Measurements from ENCODE around the gene ZNF254. TPM values are rescaled to one million over a fixed set of nuclear protein-coding genes. Genes with fewer than 3 reads are reported as not detected.
"Not testable (repeated sequence)": the region's sequence is repeated elsewhere in the genome, so short reads cannot be mapped to it uniquely, and the experiment has no call there.

Gene ZNF254
- 10 to 100 TPM in 3 of 4 donors, 1 to 10 TPM in 1; 9.9 to 23.3 (median 14.2) TPM for total RNA-seq

DNA sequence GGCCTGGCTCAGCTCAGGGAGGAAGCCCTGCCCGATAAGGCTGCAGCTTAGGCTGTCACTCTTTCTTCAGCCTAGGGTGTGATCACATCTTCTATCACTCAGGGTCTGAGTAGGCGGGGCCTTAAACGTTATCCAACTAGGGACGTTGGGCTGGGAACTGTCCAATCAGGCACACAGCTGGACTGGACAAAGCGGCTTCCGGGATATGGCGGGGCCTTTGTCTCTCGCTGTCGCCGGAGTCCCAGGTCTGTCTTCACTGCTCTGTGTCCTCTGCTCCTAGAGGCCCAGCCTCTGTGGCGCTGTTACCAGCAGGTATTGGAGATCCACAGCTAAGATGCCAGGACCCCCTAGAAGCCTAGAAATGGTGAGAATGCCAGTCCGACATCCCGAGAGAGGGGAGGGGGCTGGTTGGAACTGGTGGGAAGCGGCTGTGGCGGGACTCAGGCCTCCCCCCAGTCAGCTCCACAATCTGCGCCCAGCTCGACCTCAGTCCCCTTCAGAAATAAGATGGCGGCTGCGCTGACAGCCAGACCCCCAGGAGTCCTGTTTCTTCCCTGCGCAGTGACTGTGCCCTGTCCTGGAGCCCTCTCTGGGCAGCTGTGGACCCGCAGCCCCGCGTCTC, at the start of gene ZNF254:
TSS of gene ZNF254 (plus strand) at position 214 of the 622 bp plus-strand sequence. CDS start at position 335, 121 bp downstream.
- no peaks in the 10 kb centered on the region for H3K27me3 ChIP-seq
- peak within 1 kb of the TSS; percentile 89 for H3K27ac ChIP-seq
- WGBS: 3% methylated on average over 22 of the region's 23 CpGs
- H3K9me3 ChIP-seq: no peaks in the 10 kb centered on the region
- peak within 1 kb of the TSS; percentile 82 for H3K4me3 ChIP-seq
- peaks cover 14% of the 10 kb centered on the region for H3K4me1 ChIP-seq
- TF ChIP-seq POLR2AphosphoS5 (IDR thresholded peaks at IDR 0.05) (peak in 2 of 3 donors; percentile 54 to 71), POLR2A (IDR thresholded peaks at IDR 0.05) (peak; percentile 42 to 82), EP300 (IDR thresholded peaks at IDR 0.05) (no peak)
- TF ChIP-seq, protein P1, sequence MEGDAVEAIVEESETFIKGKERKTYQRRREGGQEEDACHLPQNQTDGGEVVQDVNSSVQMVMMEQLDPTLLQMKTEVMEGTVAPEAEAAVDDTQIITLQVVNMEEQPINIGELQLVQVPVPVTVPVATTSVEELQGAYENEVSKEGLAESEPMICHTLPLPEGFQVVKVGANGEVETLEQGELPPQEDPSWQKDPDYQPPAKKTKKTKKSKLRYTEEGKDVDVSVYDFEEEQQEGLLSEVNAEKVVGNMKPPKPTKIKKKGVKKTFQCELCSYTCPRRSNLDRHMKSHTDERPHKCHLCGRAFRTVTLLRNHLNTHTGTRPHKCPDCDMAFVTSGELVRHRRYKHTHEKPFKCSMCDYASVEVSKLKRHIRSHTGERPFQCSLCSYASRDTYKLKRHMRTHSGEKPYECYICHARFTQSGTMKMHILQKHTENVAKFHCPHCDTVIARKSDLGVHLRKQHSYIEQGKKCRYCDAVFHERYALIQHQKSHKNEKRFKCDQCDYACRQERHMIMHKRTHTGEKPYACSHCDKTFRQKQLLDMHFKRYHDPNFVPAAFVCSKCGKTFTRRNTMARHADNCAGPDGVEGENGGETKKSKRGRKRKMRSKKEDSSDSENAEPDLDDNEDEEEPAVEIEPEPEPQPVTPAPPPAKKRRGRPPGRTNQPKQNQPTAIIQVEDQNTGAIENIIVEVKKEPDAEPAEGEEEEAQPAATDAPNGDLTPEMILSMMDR (IDR thresholded peaks at IDR 0.05): no peak
- peak; percentile 95 for DNase-seq (ENCODE audit: low spot score in 2 of 2)
- H3K36me3 ChIP-seq: no peaks in the 10 kb centered on the region

DNA sequence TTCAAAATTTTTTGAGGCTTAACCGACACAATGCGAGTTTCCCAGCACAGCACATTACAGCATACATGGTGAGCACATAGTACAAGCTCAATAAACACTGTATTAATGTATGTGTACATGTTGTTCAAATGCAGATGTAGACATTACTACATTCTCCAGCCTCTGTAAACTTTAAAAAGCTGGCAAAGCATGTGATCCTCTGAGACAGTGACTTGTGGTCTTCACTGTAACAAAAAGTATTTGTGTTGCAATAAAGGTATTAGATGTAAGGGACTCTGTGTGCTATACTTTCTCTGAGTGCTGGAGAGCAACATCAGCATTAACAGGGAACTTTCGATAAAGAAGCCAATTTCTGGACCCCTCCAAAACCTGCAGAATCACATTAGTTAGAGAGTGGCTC, 46.4 kb upstream of the ZNF254 start:
- Histone ChIP-seq H3K27me3 (no peaks in the 10 kb centered on the region), H3K36me3 (peaks cover 14% of the 10 kb centered on the region), H3K27ac (no peak overlapping the region), H3K9me3 (no peaks in the 10 kb centered on the region), H3K4me3 (no peak overlapping the region), H3K4me1 (peaks cover 13% of the 10 kb centered on the region)
- no peak for DNase-seq (ENCODE audit: low spot score in 2 of 2)
- TF ChIP-seq EP300 (IDR thresholded peaks at IDR 0.05): no peak
- TF ChIP-seq POLR2AphosphoS5 (IDR thresholded peaks at IDR 0.05): no peak
- TF ChIP-seq, protein P1 (IDR thresholded peaks at IDR 0.05): no peak
- TF ChIP-seq POLR2A (IDR thresholded peaks at IDR 0.05): no peak
- WGBS: over 99% methylated on average over 3 of the region's 3 CpGs

DNA sequence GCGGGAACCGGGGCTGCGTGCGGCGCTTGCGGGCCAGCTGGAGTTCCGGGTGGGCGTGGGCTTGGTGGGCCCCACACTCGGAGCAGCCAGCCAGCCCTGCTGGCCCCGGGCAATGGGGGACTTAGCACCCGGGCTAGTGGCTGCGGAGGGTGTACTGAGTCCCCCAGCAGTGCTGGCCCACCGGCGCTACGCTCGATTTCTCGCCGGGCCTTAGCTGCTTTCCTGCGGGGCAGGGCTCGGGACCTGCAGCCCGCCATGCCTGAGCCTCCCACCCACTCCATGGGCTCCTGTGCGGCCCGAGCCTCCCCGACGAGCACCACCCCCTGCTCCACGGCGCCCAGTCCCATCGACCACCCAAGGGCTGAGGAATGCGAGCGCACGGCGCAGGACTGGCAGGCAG, 45.7 kb upstream of the ZNF254 start:
- Histone ChIP-seq H3K36me3 (peaks cover 14% of the 10 kb centered on the region), H3K4me1 (peaks cover 10% of the 10 kb centered on the region)
- 94% methylated on average over 9 of the region's 32 CpGs for WGBS
- H3K4me3 ChIP-seq; H3K9me3 ChIP-seq; H3K27me3 ChIP-seq; H3K27ac ChIP-seq; DNase-seq (ENCODE audit: low spot score in 2 of 2): not testable (repeated sequence)

GRCh38 chr19:24046550-24046949, 40.4 kb upstream of the ZNF254 start:
- Histone ChIP-seq H3K4me1 (peaks cover 3% of the 10 kb centered on the region), H3K4me3 (no peak overlapping the region), H3K27me3 (no peaks in the 10 kb centered on the region), H3K9me3 (no peaks in the 10 kb centered on the region), H3K36me3 (peaks cover 58% of the 10 kb centered on the region), H3K27ac (no peak overlapping the region)
- no peak for DNase-seq (ENCODE audit: low spot score in 2 of 2)
- TF ChIP-seq EP300 (IDR thresholded peaks at IDR 0.05): no peak
- no peak for TF ChIP-seq POLR2AphosphoS5 (IDR thresholded peaks at IDR 0.05)
- TF ChIP-seq, protein P1 (IDR thresholded peaks at IDR 0.05): no peak
- no peak for TF ChIP-seq POLR2A (IDR thresholded peaks at IDR 0.05)
- 92% methylated on average over 1 of the region's 1 CpG for WGBS

DNA sequence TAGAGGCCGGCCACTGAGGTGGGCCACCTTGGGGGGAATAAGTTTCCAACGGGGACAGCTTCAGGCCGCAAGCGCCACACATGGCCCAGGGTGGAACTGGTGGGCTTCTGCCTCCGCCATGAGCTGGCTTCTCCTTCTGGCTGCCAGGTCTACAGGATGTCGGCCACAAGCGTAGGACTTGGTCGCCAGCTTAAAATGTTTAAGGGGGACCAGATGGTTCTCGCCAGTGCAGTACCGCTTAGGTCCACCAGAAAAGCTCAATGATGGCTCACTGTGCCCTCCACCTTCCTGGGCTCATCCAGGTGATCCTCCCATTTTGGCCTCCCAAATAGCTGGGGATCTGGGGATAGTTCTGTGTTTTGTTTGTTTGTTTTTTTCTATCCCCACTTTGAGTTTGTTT, 38.7 kb upstream of the ZNF254 start:
- peaks cover 67% of the 10 kb centered on the region for H3K36me3 ChIP-seq
- TF ChIP-seq, protein P1 (IDR thresholded peaks at IDR 0.05): no peak
- no peak for TF ChIP-seq POLR2A (IDR thresholded peaks at IDR 0.05)
- no peak for TF ChIP-seq EP300 (IDR thresholded peaks at IDR 0.05)
- no peak for TF ChIP-seq POLR2AphosphoS5 (IDR thresholded peaks at IDR 0.05)
- no peaks in the 10 kb centered on the region for H3K27me3 ChIP-seq
- no peak overlapping the region for H3K4me3 ChIP-seq
- peaks cover 5% of the 10 kb centered on the region for H3K4me1 ChIP-seq
- no peak overlapping the region for H3K27ac ChIP-seq
- DNase-seq (ENCODE audit: low spot score in 2 of 2): no peak
- WGBS: 93% methylated on average over 6 of the region's 10 CpGs
- H3K9me3 ChIP-seq: no peaks in the 10 kb centered on the region
